ENCODE results near the gene ALKBH8. TPM values are rescaled to one million over a fixed set of nuclear protein-coding genes. Genes with fewer than 3 reads are reported as not detected.
"Not testable (repeated sequence)": the region's sequence is repeated elsewhere in the genome, so short reads cannot be mapped to it uniquely, and the experiment has no call there.

The ALKBH8 gene
- total RNA-seq, 4 donors from 2014 or later = 4.1 to 5.8 (median 5.4) TPM

- no peak for DNase-seq (ENCODE audit: extremely low spot score)
- Histone ChIP-seq H3K9me3 (no peaks in the 10 kb centered on the region), H3K4me1 (no peaks in the 10 kb centered on the region), H3K27ac (replicated peaks in 1 of 4) (no peak overlapping the region), H3K4me3 (no peak overlapping the region), H3K27me3 (peaks cover 0 to 14% (median 2%) of the 10 kb centered on the region in 4 donors), H3K36me3 (no peaks in the 10 kb centered on the region)
- TF ChIP-seq EP300 (IDR thresholded peaks at IDR 0.05) (no peak), POLR2A (IDR thresholded peaks at IDR 0.05; ENCODE audit: low read depth) (no peak), CTCF (IDR thresholded peaks at IDR 0.05) (no peak)
- intact Hi-C loops (cut with DNase I) = no loop called here
- WGBS = 74% methylated on average over 1 of the region's 1 CpG
Measured at GRCh38 chr11:107467696-107468095, 97.8 kb downstream of the ALKBH8 start.

- 75% methylated on average over 5 of the region's 10 CpGs for WGBS
- DNase-seq (ENCODE audit: extremely low spot score); H3K36me3 ChIP-seq; H3K4me1 ChIP-seq; intact Hi-C loops (cut with DNase I); H3K9me3 ChIP-seq; H3K4me3 ChIP-seq; H3K27ac ChIP-seq (replicated peaks in 1 of 4): not testable (repeated sequence)
- H3K27me3 ChIP-seq = peaks cover 0 to 14% (median 2%) of the 10 kb centered on the region in 4 donors
Measured at GRCh38 chr11:107466275-107466866, 99.2 kb downstream of the ALKBH8 start.

- peak within 1 kb of the TSS; percentile 72 to 84 (median 76) for H3K27ac ChIP-seq (replicated peaks in 1 of 4)
- intact Hi-C loops (cut with DNase I) = no loop called here
- peak; percentile 93 for DNase-seq (ENCODE audit: extremely low spot score)
- peaks cover 10 to 25% (median 20%) of the 10 kb centered on the region in 4 donors for H3K4me1 ChIP-seq
- WGBS = 1% methylated on average over 29 of the region's 30 CpGs
- H3K36me3 ChIP-seq = peaks cover 15 to 22% (median 19%) of the 10 kb centered on the region in 4 donors
- TF ChIP-seq POLR2A (IDR thresholded peaks at IDR 0.05; ENCODE audit: low read depth) (no peak), EP300 (IDR thresholded peaks at IDR 0.05) (no peak), POLR2AphosphoS5 (IDR thresholded peaks at IDR 0.05) (peak; percentile 87), CTCF (IDR thresholded peaks at IDR 0.05) (peak in 2 of 3 experiments; percentile 4 to 11)
- H3K9me3 ChIP-seq = no peaks in the 10 kb centered on the region
- H3K27me3 ChIP-seq = no peaks in the 10 kb centered on the region
- peak within 1 kb of the TSS; percentile 68 to 80 (median 76) for H3K4me3 ChIP-seq
Measured at GRCh38 chr11:107457558-107458271, 107.8 kb downstream of the ALKBH8 start, which contains the start of gene CWF19L2. CWF19L2 (minus strand) TSS chr11:107457825; CDS start chr11:107457816, 9 bp downstream.

- no peak for DNase-seq (ENCODE audit: extremely low spot score)
- peak overlapping the region; percentile 72 to 84 (median 76) for H3K27ac ChIP-seq (replicated peaks in 1 of 4)
- H3K9me3 ChIP-seq = no peaks in the 10 kb centered on the region
- H3K4me3 ChIP-seq = peak overlapping the region; percentile 68 to 80 (median 76)
- H3K36me3 ChIP-seq = peaks cover 20 to 28% (median 25%) of the 10 kb centered on the region in 4 donors
- intact Hi-C loops (cut with DNase I) = no loop called here
- 0% methylated on average over 6 of the region's 6 CpGs for WGBS
- no peak for TF ChIP-seq POLR2AphosphoS5 (IDR thresholded peaks at IDR 0.05)
- no peak for TF ChIP-seq CTCF (IDR thresholded peaks at IDR 0.05)
- TF ChIP-seq POLR2A (IDR thresholded peaks at IDR 0.05; ENCODE audit: low read depth) = no peak
- no peak for TF ChIP-seq EP300 (IDR thresholded peaks at IDR 0.05)
- H3K27me3 ChIP-seq = no peaks in the 10 kb centered on the region
- peaks cover 10 to 25% (median 20%) of the 10 kb centered on the region in 4 donors for H3K4me1 ChIP-seq
Measured at GRCh38 chr11:107457205-107457557, 108.4 kb downstream of the ALKBH8 start.

GRCh38 chr11:107453594-107454286 lies 111.8 kb downstream of the ALKBH8 start:
- H3K27me3 ChIP-seq = no peaks in the 10 kb centered on the region
- peaks cover 10 to 25% (median 20%) of the 10 kb centered on the region in 4 donors for H3K4me1 ChIP-seq
- no peak overlapping the region for H3K27ac ChIP-seq (replicated peaks in 1 of 4)
- intact Hi-C loops (cut with DNase I) = no loop called here
- TF ChIP-seq POLR2A (IDR thresholded peaks at IDR 0.05; ENCODE audit: low read depth) = no peak
- TF ChIP-seq EP300 (IDR thresholded peaks at IDR 0.05) = no peak
- TF ChIP-seq POLR2AphosphoS5 (IDR thresholded peaks at IDR 0.05) = no peak
- no peak for TF ChIP-seq CTCF (IDR thresholded peaks at IDR 0.05)
- H3K4me3 ChIP-seq = no peak overlapping the region
- peaks cover 20 to 29% (median 25%) of the 10 kb centered on the region in 4 donors for H3K36me3 ChIP-seq
- no peaks in the 10 kb centered on the region for H3K9me3 ChIP-seq
- DNase-seq (ENCODE audit: extremely low spot score) = no peak
- 93% methylated on average over 3 of the region's 5 CpGs for WGBS

Measured in esophagus muscularis mucosa (tissue), 4 donors.